H1 (cell line): ENCODE measurements around the gene DOK6. TPM values are rescaled to one million over a fixed set of nuclear protein-coding genes. Genes with fewer than 3 reads are reported as not detected.

Source experiments
- ZNF274 ChIP-seq: IDR thresholded peaks from 2 replicates; pipeline ENCODE4 v1.7.0; 2012; ENCODE audit warnings: low read length, borderline replicate concordance; ENCODE audit errors: extremely low read depth
- polyA plus RNA-seq, 7 experiments: library from polyadenylated mRNA; depleted of rRNA in 3 of 7; stranded (reverse) in 5 of 7; unstranded in 2 of 7; fragments of >200 nt in 5 of 7; fragments of 200-250 nt in 2 of 7; gene quantifications; 1 replicate in 5 of 7; 2 replicates in 1 of 7; 4 replicates in 1 of 7; pipeline versions ENCODE4 v1.2.1 to v1.2.3, GENCODE V29; 2011 to 2013; ENCODE audit warnings: missing spikeins in 2 of 7, mixed read lengths in 2 of 7
- total RNA-seq: library from RNA; stranded (reverse); fragmentation: NEBNext Ultra II Directional; extraction: Animal tissue kit (Norgen Biotek cat#: 25700); gene quantifications from 2 replicates; pipeline ENCODE4 v1.2.1, GENCODE V29; 2021

DOK6 gene
- total and polyA plus RNA-seq, 2 of the 8 experiments (the other 6 are each of a cell fraction or from before 2014, with no cell fraction given), result 0.33 to 0.50 TPM

DNA sequence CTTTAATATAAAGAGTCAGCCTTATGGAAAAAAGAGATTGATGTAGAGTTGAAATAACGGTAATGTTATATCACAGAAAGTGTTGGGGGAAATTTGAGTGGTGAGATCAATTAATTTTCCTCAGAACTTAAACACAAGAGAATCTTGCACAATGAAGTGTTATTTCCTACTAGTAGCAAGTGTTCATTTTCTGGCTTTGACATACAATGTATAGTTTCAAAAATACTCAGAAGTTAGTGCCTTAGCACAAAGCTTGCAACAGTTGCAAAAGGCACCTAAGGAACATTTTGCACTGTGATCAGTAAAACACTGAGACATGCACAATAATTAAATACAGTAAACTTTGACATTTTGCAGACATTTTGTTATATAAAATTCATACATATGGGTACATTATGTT, 385.7 kb downstream of the DOK6 start (continued):
- no peak for TF ChIP-seq ZNF274
